Glomerular visceral epithelial cell (primary cell): ENCODE measurements around the gene SCYGR3.

Experiments
- DNase-seq: peaks from one replicate; pipeline ENCODE4 v3.0.0-alpha.2; 2016; ENCODE audit errors: extremely low spot score

SCYGR3 gene

GRCh38 chr2:227614740-227615139 is at the start of gene SCYGR3:
SCYGR3 (minus strand) TSS chr2:227614840; CDS start chr2:227614840, 0 bp downstream.
- DNase-seq, result no peak

GRCh38 chr2:227661827-227662226 is 47.2 kb upstream of the SCYGR3 start:
- no peak for DNase-seq

GRCh38 chr2:227661025-227661649 is 46.5 kb upstream of the SCYGR3 start:
- DNase-seq, result no peak

- DNase-seq, result no peak
Measured at GRCh38 chr2:227657199-227657845, 42.7 kb upstream of the SCYGR3 start.

GRCh38 chr2:227655454-227655853 is 40.8 kb upstream of the SCYGR3 start:
- peak; percentile 71 for DNase-seq

GRCh38 chr2:227654426-227654825 is 39.8 kb upstream of the SCYGR3 start:
- no peak for DNase-seq

- DNase-seq, result peak; percentile 14
Measured at GRCh38 chr2:227653419-227653818, 38.8 kb upstream of the SCYGR3 start.

- no peak for DNase-seq
Measured at GRCh38 chr2:227643990-227644551, 29.4 kb upstream of the SCYGR3 start.

- no peak for DNase-seq
Measured at GRCh38 chr2:227642656-227643055, 28.0 kb upstream of the SCYGR3 start.

- no peak for DNase-seq
Measured at GRCh38 chr2:227634201-227634600, 19.6 kb upstream of the SCYGR3 start.

- no peak for DNase-seq
Measured at GRCh38 chr2:227632827-227633226, 18.2 kb upstream of the SCYGR3 start.

GRCh38 chr2:227630322-227630721 is 15.7 kb upstream of the SCYGR3 start:
- no peak for DNase-seq

- DNase-seq, result no peak
Measured at GRCh38 chr2:227629435-227629834, 14.8 kb upstream of the SCYGR3 start.

GRCh38 chr2:227627769-227628168 is 13.1 kb upstream of the SCYGR3 start:
- DNase-seq, result no peak

GRCh38 chr2:227626580-227627151 is 12.0 kb upstream of the SCYGR3 start:
- no peak for DNase-seq

GRCh38 chr2:227625420-227625819 is 10.8 kb upstream of the SCYGR3 start:
- no peak for DNase-seq

GRCh38 chr2:227623226-227623625 is 8.6 kb upstream of the SCYGR3 start:
- DNase-seq, result peak; percentile 29

- no peak for DNase-seq
Measured at GRCh38 chr2:227617316-227618230, 2.9 kb upstream of the SCYGR3 start, which contains the start of gene SCYGR4. SCYGR4 (plus strand) TSS chr2:227617498; CDS start chr2:227617498, 0 bp downstream.

- no peak for DNase-seq
Measured at GRCh38 chr2:227616631-227617030, 2.0 kb upstream of the SCYGR3 start.

- no peak for DNase-seq
Measured at GRCh38 chr2:227615906-227616305, 1.3 kb upstream of the SCYGR3 start.

GRCh38 chr2:227615181-227615580 is 541 bp upstream of the SCYGR3 start:
- no peak for DNase-seq

- no peak for DNase-seq
Measured at GRCh38 chr2:227614246-227614645, 394 bp downstream of the SCYGR3 start.
